SK-N-SH treated with all-trans-retinoic acid at 6 μM for 48 hours (cell line): ENCODE measurements around the gene PIK3R4.

Source experiments
- ATAC-seq: fragments of 200-7000 bp; cut with Tn5 transposase; 3 replicates; pipeline ENCODE4 v1.9.1; 2020; ENCODE audit warnings: mild to moderate bottlenecking, moderate library complexity
- BACH2 ChIP-seq: fragments of 250-450 bp; sonication (Bioruptor Pico); IDR thresholded peaks from 2 replicates; pipeline ENCODE4 v1.9.0; 2021; ENCODE audit warnings: mild to moderate bottlenecking, borderline replicate concordance
- CSDC2 ChIP-seq: fragments of 250-450 bp; sonication (Bioruptor Pico); IDR thresholded peaks from 2 replicates; pipeline ENCODE4 v1.5.0; 2020; ENCODE audit warnings: mild to moderate bottlenecking, moderate library complexity
- ESRRG ChIP-seq: fragments of 250-450 bp; sonication (Bioruptor Pico); IDR thresholded peaks from 2 replicates; pipeline ENCODE4 v1.6.1; 2021; ENCODE audit warnings: mild to moderate bottlenecking
- GLIS3 ChIP-seq: fragments of 250-450 bp; sonication (Bioruptor Pico); IDR thresholded peaks from 2 replicates; pipeline ENCODE4 v1.5.0; 2020; ENCODE audit warnings: mild to moderate bottlenecking, moderate library complexity
- ISL1 ChIP-seq: fragments of 250-450 bp; sonication (Bioruptor Pico); IDR thresholded peaks from 2 replicates; pipeline ENCODE4 v2.1.2; 2022; ENCODE audit warnings: mild to moderate bottlenecking, moderate library complexity
- OSR1 ChIP-seq: fragments of 250-450 bp; sonication (Bioruptor Pico); IDR thresholded peaks from 2 replicates; pipeline ENCODE4 v1.8.0; 2022; ENCODE audit warnings: moderate library complexity, mild to moderate bottlenecking, inconsistent platforms
- PPARA ChIP-seq: fragments of 250-450 bp; sonication (Bioruptor Pico); IDR thresholded peaks from 2 replicates; pipeline ENCODE4 v1.5.0; 2020; ENCODE audit warnings: mild to moderate bottlenecking, borderline replicate concordance
- RARB ChIP-seq: fragments of 250-450 bp; sonication (Bioruptor Pico); IDR thresholded peaks from 2 replicates; pipeline ENCODE4 v1.8.0; 2021; ENCODE audit warnings: mild to moderate bottlenecking, moderate library complexity
- SNAI2 ChIP-seq: fragments of 250-450 bp; sonication (Bioruptor Pico); IDR thresholded peaks from 2 replicates; pipeline ENCODE4 v1.5.0; 2020; ENCODE audit warnings: mild to moderate bottlenecking, moderate library complexity
- TCF4 ChIP-seq: fragments of 250-450 bp; sonication (Bioruptor Pico); IDR thresholded peaks from 2 replicates; pipeline ENCODE4 v1.8.0; 2021; ENCODE audit warnings: mild to moderate bottlenecking, moderate library complexity, borderline replicate concordance
- TOX ChIP-seq: fragments of 250-450 bp; sonication (Bioruptor Pico); IDR thresholded peaks from 2 replicates; pipeline ENCODE4 v1.8.0; 2021; ENCODE audit warnings: mild to moderate bottlenecking, moderate library complexity, borderline replicate concordance
- ZC3H10 ChIP-seq: fragments of 250-450 bp; sonication (Bioruptor Pico); IDR thresholded peaks from 2 replicates; pipeline ENCODE4 v1.5.1; 2021; ENCODE audit warnings: mild to moderate bottlenecking, moderate library complexity
- ZFP3 ChIP-seq: fragments of 250-450 bp; sonication (Bioruptor Pico); IDR thresholded peaks from 2 replicates; pipeline ENCODE4 v1.5.0; 2020; ENCODE audit warnings: mild to moderate bottlenecking, moderate library complexity
- ZNF565 ChIP-seq: fragments of 450-650 bp; formaldehyde crosslinking; conservative IDR thresholded peaks from 2 replicates; pipeline ENCODE4 v1.5.0; 2020; ENCODE audit warnings: low read depth, mild to moderate bottlenecking, moderate library complexity
- ZNF70 ChIP-seq: fragments of 450-650 bp; formaldehyde crosslinking; IDR thresholded peaks from 2 replicates; pipeline ENCODE4 v1.5.0; 2020; ENCODE audit warnings: mild to moderate bottlenecking, moderate library complexity
- ZNF8 ChIP-seq: fragments of 450-650 bp; formaldehyde crosslinking; IDR thresholded peaks from 2 replicates; pipeline ENCODE4 v1.5.0; 2020; ENCODE audit warnings: mild to moderate bottlenecking, moderate library complexity
- TF ChIP-seq, protein P1 (sequence below): fragments of 250-450 bp; sonication (Bioruptor Pico); IDR thresholded peaks from 2 replicates; pipeline ENCODE4 v1.5.1; 2020; ENCODE audit warnings: low read depth, mild to moderate bottlenecking, moderate library complexity
- TF ChIP-seq, protein P2 (sequence below): fragments of 250-450 bp; sonication (Bioruptor Pico); IDR thresholded peaks from 2 replicates; pipeline ENCODE4 v1.5.0; 2020; ENCODE audit warnings: mild to moderate bottlenecking, moderate library complexity
- TF ChIP-seq, protein P3 (sequence below): fragments of 250-450 bp; sonication (Bioruptor Pico); IDR thresholded peaks from 2 replicates; pipeline ENCODE4 v1.8.0; 2021; ENCODE audit warnings: low read depth, mild to moderate bottlenecking, moderate library complexity, borderline replicate concordance
- TF ChIP-seq, protein P4 (sequence below): fragments of 250-450 bp; sonication (Bioruptor Pico); IDR thresholded peaks from 2 replicates; pipeline ENCODE4 v1.5.1; 2021; ENCODE audit warnings: mild to moderate bottlenecking, moderate library complexity

Gene PIK3R4

GRCh38 chr3:130705501-130705900 lies 41.1 kb downstream of the PIK3R4 start:
- ATAC-seq: no peak
- TF ChIP-seq BACH2 (CRISPR knock-in tag) (no peak), TOX (CRISPR knock-in tag) (no peak), SNAI2 (CRISPR knock-in tag) (no peak), ZNF565 (no peak), ZC3H10 (CRISPR knock-in tag) (no peak), PPARA (CRISPR knock-in tag) (no peak), TCF4 (CRISPR knock-in tag) (no peak)
- TF ChIP-seq, protein P1, sequence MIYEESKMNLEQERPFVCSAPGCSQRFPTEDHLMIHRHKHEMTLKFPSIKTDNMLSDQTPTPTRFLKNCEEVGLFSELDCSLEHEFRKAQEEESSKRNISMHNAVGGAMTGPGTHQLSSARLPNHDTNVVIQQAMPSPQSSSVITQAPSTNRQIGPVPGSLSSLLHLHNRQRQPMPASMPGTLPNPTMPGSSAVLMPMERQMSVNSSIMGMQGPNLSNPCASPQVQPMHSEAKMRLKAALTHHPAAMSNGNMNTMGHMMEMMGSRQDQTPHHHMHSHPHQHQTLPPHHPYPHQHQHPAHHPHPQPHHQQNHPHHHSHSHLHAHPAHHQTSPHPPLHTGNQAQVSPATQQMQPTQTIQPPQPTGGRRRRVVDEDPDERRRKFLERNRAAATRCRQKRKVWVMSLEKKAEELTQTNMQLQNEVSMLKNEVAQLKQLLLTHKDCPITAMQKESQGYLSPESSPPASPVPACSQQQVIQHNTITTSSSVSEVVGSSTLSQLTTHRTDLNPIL (CRISPR knock-in tag): no peak
- TF ChIP-seq, protein P2, sequence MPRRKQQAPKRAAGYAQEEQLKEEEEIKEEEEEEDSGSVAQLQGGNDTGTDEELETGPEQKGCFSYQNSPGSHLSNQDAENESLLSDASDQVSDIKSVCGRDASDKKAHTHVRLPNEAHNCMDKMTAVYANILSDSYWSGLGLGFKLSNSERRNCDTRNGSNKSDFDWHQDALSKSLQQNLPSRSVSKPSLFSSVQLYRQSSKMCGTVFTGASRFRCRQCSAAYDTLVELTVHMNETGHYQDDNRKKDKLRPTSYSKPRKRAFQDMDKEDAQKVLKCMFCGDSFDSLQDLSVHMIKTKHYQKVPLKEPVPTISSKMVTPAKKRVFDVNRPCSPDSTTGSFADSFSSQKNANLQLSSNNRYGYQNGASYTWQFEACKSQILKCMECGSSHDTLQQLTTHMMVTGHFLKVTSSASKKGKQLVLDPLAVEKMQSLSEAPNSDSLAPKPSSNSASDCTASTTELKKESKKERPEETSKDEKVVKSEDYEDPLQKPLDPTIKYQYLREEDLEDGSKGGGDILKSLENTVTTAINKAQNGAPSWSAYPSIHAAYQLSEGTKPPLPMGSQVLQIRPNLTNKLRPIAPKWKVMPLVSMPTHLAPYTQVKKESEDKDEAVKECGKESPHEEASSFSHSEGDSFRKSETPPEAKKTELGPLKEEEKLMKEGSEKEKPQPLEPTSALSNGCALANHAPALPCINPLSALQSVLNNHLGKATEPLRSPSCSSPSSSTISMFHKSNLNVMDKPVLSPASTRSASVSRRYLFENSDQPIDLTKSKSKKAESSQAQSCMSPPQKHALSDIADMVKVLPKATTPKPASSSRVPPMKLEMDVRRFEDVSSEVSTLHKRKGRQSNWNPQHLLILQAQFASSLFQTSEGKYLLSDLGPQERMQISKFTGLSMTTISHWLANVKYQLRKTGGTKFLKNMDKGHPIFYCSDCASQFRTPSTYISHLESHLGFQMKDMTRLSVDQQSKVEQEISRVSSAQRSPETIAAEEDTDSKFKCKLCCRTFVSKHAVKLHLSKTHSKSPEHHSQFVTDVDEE (CRISPR knock-in tag): no peak
- TF ChIP-seq, all 23 proteins: peak for 0

GRCh38 chr3:130702985-130703384 lies 43.6 kb downstream of the PIK3R4 start:
- no peak for ATAC-seq
- no peak for TF ChIP-seq PPARA (CRISPR knock-in tag)
- no peak for TF ChIP-seq ISL1
- TF ChIP-seq BACH2 (CRISPR knock-in tag): no peak
- TF ChIP-seq, protein P3, sequence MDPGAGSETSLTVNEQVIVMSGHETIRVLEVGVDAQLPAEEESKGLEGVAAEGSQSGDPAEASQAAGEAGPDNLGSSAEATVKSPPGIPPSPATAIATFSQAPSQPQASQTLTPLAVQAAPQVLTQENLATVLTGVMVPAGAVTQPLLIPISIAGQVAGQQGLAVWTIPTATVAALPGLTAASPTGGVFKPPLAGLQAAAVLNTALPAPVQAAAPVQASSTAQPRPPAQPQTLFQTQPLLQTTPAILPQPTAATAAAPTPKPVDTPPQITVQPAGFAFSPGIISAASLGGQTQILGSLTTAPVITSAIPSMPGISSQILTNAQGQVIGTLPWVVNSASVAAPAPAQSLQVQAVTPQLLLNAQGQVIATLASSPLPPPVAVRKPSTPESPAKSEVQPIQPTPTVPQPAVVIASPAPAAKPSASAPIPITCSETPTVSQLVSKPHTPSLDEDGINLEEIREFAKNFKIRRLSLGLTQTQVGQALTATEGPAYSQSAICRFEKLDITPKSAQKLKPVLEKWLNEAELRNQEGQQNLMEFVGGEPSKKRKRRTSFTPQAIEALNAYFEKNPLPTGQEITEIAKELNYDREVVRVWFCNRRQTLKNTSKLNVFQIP: no peak
- TF ChIP-seq, protein P1 (CRISPR knock-in tag): no peak
- TF ChIP-seq SNAI2 (CRISPR knock-in tag): no peak
- TF ChIP-seq OSR1 (CRISPR knock-in tag): no peak
- no peak for TF ChIP-seq CSDC2 (CRISPR knock-in tag)
- no peak for TF ChIP-seq GLIS3
- TF ChIP-seq RARB (CRISPR knock-in tag): no peak
- no peak for TF ChIP-seq ZNF565
- TF ChIP-seq, protein P2 (CRISPR knock-in tag): no peak
- TF ChIP-seq, protein P4, sequence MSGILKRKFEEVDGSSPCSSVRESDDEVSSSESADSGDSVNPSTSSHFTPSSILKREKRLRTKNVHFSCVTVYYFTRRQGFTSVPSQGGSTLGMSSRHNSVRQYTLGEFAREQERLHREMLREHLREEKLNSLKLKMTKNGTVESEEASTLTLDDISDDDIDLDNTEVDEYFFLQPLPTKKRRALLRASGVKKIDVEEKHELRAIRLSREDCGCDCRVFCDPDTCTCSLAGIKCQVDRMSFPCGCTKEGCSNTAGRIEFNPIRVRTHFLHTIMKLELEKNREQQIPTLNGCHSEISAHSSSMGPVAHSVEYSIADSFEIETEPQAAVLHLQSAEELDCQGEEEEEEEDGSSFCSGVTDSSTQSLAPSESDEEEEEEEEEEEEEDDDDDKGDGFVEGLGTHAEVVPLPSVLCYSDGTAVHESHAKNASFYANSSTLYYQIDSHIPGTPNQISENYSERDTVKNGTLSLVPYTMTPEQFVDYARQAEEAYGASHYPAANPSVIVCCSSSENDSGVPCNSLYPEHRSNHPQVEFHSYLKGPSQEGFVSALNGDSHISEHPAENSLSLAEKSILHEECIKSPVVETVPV (CRISPR knock-in tag): no peak
- no peak for TF ChIP-seq ZNF70
- TF ChIP-seq ZFP3 (CRISPR knock-in tag): no peak
- no peak for TF ChIP-seq ESRRG (CRISPR knock-in tag)
- TF ChIP-seq ZNF8 (CRISPR knock-in tag): no peak
